ENCODE measurements around the gene TMTC2. TPM values are rescaled to one million over a fixed set of nuclear protein-coding genes. Genes with fewer than 3 reads are reported as not detected.

Gene TMTC2
- total RNA-seq, 2 experiments from 2014 or later: 5.1 to 6.0 TPM

DNA sequence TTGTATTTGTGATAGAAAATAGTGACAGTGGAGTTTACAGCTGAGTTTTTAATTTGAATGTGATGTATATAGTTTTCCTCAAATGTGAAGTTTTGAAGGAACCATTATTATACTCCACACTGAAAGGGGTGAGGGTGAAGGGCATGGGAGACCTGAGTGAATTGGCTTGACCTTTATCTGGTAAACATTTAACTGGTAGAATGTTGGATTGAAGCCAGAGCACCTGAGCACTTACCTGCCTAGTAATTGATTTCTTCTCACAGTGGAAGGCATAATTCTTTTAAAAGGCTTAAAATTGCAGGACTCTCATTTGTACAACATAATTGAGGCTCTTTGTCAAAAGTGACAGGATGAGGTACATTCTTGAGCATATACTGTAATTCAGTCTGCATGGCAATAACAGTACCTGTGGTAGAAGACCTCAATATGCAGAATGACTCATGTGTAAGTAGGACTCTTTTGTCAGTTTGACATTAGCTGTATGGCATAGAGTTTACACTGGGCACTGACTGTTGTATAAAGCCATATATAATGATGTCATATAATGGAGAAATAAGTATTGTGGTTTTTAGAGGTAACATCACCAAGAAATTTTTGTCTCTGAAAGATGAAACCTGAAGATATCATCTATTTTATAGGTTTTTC, 309.6 kb downstream of the TMTC2 start:
- no peak overlapping the region for H3K4me3 Mint-ChIP-seq
- no peak overlapping the region for H3K27ac Mint-ChIP-seq
- CTCF ChIA-PET: interaction anchor here (0.7 to 2.1 kb wide), 2 partner anchors 310 to 1914 kb away, joined by 3 to 5 read pairs; no protein-coding TSS in a partner anchor
- DNase-seq: no peak
- H3K4me1 Mint-ChIP-seq: no peaks in the 10 kb centered on the region
- POLR2A ChIA-PET: interaction anchor here (0.7 kb wide), 1 partner anchor 109 kb away, joined by 3 read pairs; no protein-coding TSS in a partner anchor
- peaks cover 1% of the 10 kb centered on the region for H3K27me3 Mint-ChIP-seq
- H3K36me3 Mint-ChIP-seq (ENCODE audit: low read depth): no peaks in the 10 kb centered on the region
- H3K9me3 Mint-ChIP-seq: no peaks in the 10 kb centered on the region

DNA sequence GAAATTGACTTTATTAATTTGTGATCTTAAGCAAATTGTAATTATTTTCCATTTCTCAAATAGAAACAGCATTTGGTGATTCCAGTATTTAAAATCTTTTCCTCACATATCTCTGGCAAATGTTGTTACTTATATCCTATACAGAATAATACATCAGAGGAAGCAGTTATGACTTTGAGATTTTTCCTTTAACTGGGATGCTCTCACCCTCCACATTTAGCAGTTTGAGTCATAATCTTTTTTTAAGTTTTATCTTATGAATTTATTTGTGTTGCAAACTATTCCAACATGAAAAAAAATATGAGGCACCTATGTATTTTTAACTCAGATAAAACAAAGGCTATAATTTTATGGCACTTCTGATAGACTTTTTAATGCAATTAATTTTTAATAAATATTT, 311.8 kb downstream of the TMTC2 start:
- ChIA-PET CTCF (no interaction called here), POLR2A (no interaction called here)
- H3K4me1 Mint-ChIP-seq: no peaks in the 10 kb centered on the region
- H3K4me3 Mint-ChIP-seq: no peak overlapping the region
- H3K36me3 Mint-ChIP-seq (ENCODE audit: low read depth): no peaks in the 10 kb centered on the region
- H3K9me3 Mint-ChIP-seq: no peaks in the 10 kb centered on the region
- no peak for DNase-seq
- H3K27me3 Mint-ChIP-seq: peaks cover 1% of the 10 kb centered on the region
- no peak overlapping the region for H3K27ac Mint-ChIP-seq

DNA sequence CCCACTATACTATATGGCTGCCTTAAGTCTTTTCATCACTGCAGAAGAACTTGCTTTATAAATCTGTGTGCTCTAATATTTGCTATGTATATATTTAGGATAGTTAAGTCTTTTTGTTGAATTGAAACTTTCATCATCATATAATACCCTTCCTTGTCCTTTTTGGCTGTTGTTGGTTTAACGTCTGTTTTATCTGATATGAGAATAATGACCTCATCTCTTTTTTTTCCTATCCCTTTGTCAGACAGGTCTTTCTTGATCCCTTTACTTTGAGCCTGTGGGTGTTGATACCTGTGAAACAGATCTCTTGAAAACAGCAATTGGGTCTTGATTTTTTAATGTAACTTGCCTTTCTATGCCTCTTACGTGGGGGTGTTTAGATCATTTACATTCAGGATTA, 316.3 kb downstream of the TMTC2 start:
- Mint-ChIP-seq H3K36me3 (ENCODE audit: low read depth) (no peaks in the 10 kb centered on the region), H3K9me3 (no peaks in the 10 kb centered on the region), H3K27me3 (no peaks in the 10 kb centered on the region), H3K27ac (no peak overlapping the region), H3K4me1 (no peaks in the 10 kb centered on the region), H3K4me3 (no peak overlapping the region)
- CTCF ChIA-PET: no interaction called here
- no peak for DNase-seq
- POLR2A ChIA-PET: no interaction called here

DNA sequence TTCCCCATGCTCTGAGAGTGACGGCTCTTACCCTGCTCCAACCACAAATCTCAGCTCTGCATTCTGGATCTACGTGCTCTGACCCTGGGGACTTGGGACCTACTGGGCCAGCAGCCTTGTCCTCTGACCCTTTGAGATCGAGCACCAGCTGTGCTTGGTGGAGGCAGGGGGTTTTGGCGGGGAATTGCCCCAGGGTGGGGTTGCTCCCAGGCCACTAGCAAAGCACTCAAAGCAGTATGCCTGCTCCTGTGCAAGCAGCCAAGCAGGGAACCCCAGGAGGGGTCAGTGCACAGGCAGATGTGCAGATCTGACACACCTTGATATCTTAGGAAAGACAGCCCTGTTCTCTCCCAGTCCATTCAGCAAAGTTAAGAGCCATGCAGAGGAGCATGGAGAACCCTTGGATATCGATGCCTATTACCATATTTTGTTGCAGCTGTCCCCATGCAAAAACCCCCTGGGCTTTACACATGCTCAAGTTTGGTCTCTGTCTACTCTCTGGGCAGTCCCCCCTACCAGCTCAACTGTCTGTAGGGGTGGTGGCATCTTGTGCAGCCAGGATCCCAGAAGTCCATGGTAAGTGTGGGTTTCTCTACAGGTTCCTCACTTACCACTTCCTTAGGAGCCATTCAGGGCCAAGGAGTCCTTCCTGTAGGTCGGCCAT, 319.0 kb downstream of the TMTC2 start:
- Mint-ChIP-seq H3K36me3 (ENCODE audit: low read depth) (peaks cover 10% of the 10 kb centered on the region), H3K27me3 (no peaks in the 10 kb centered on the region), H3K9me3 (peaks cover 14% of the 10 kb centered on the region), H3K27ac (no peak overlapping the region), H3K4me1 (peaks cover 4% of the 10 kb centered on the region), H3K4me3 (no peak overlapping the region)
- ChIA-PET CTCF (no interaction called here), POLR2A (no interaction called here)
- DNase-seq: no peak

DNA sequence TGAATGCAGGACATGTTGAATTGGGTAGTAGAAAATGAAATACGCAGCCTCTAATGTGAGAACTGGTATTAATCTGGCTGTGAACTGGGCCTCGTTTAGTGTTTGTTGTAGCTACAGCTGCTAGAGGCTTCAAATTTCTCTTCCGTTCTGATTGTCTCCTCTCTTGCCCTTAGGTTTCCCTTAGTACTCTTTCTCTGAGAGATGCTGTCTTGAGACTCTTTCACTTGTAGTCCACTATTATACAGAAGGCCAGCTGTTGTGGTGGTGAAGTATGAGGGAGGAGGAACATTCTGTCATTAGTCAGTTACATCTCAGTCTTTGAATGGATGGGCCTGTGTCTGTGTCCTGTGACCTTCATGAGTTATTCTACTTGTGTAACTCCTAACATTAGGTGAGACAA, 322.0 kb downstream of the TMTC2 start:
- H3K36me3 Mint-ChIP-seq (ENCODE audit: low read depth): peaks cover 10% of the 10 kb centered on the region
- no peaks in the 10 kb centered on the region for H3K27me3 Mint-ChIP-seq
- POLR2A ChIA-PET: no interaction called here

DNA sequence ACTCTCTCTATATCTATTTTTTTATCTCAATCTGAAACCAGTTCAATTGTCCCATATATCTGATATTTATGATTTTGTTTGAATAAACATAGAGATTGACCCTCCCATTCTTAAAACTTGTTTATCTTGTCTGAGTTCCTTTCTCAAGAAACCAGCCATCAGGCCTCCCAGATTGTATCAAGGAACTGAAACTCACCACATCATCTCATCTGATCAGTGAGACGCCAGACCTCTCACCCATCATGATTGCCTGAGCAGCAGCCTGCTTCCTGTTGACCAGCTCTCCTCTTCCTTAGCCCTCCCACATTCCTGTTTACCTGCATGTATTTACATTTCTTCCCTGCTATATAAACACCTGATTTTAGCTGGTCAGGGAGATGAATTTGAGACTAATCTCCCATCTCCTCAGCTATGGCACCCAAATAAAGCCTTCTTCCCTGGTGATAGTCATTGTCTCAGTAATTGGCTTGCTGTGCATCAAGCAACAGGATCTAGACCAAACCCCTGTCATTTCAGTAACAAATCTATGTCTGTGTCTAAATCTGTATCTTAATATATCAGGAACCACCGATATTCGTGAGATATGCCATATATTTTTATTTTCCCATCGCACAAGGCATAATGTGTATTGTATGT, 323.6 kb downstream of the TMTC2 start:
- Mint-ChIP-seq H3K27ac (no peak overlapping the region), H3K4me1 (peaks cover 4% of the 10 kb centered on the region), H3K27me3 (no peaks in the 10 kb centered on the region), H3K9me3 (peaks cover 20% of the 10 kb centered on the region), H3K4me3 (no peak overlapping the region), H3K36me3 (ENCODE audit: low read depth) (peaks cover 10% of the 10 kb centered on the region)
- ChIA-PET POLR2A (no interaction called here), CTCF (no interaction called here)
- no peak for DNase-seq

More for the DNA sequence above, 322.0 kb downstream of the TMTC2 start:
- Mint-ChIP-seq H3K9me3 (peaks cover 20% of the 10 kb centered on the region), H3K4me1 (peaks cover 4% of the 10 kb centered on the region), H3K4me3 (no peak overlapping the region), H3K27ac (no peak overlapping the region)
- DNase-seq: no peak
- CTCF ChIA-PET: no interaction called here

DNA sequence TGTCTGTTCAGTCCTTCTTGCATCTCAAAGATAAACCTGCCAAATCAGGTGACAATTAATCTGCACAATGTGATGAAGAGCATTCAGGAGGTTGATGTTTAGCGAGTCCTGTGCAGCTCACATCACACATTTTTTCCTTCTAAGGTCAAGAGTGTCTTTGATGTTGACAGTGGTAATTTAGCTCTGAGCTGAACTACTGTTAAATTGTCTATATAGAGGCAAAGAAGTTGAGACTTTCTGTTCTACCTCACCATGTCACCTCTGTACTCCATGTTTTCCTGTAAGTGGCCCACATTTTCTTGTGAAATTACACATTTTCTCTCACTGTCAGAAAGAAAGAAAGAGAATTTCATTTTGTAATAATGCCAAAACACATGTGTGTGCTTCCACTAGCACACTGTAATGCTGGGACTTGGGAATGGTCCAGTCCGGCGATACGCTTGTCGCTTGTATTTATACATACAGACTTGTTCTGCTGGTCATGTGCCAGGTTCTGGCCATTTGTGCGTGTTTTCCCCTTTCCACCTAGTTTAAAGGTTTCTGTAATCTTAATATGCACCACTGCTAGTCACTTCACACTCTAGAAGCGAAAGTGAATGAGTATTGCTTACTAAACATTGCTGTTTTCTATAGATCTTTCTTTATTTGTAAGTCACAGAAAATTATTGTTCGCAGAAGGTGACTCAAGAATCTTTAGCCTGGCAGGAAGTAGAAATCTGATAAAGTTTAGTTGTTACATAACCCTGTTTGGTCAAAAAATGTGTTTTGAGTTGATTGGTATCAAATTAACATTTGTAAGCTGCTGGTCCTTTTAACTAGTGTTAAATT, 328.9 kb downstream of the TMTC2 start:
- Mint-ChIP-seq H3K27me3 (no peaks in the 10 kb centered on the region), H3K36me3 (ENCODE audit: low read depth) (peaks cover 2% of the 10 kb centered on the region), H3K4me1 (peaks cover 3% of the 10 kb centered on the region), H3K4me3 (no peak overlapping the region), H3K27ac (no peak overlapping the region), H3K9me3 (peaks cover 6% of the 10 kb centered on the region)
- DNase-seq: no peak
- ChIA-PET CTCF (no interaction called here), POLR2A (no interaction called here)

DNA sequence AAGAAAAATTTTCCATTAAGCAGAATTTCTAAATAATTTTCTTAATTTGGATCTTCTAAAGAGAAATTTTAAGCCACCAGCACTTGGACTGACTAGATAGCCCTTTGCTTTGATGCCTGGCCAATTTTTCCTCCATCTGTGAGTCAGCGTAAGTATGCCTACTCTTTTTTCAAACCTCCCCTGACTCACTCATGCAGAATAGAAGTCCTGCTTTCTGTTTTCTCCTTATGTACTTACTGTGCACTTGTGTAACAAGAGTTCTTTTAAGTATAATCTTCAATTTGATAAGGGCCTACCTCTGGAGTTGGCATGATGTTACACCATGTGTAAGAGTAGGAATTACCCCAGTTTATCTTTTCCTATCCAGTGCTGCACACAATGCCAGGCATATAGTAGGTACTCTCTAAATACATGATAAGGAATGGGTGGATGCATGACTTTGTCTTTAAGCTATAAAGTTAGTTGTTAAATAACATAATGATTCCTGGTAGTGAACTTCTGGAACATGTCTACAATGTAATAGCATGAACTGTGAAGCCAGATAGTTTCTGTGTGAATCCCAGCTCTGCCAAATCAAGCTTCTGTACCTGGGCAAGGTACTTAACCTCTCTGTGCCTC, 329.6 kb downstream of the TMTC2 start:
- Mint-ChIP-seq H3K27ac (no peak overlapping the region), H3K36me3 (ENCODE audit: low read depth) (peaks cover 2% of the 10 kb centered on the region), H3K4me3 (no peak overlapping the region), H3K4me1 (peaks cover 3% of the 10 kb centered on the region), H3K27me3 (no peaks in the 10 kb centered on the region), H3K9me3 (peaks cover 3% of the 10 kb centered on the region)
- no peak for DNase-seq
- ChIA-PET CTCF (no interaction called here), POLR2A (no interaction called here)

DNA sequence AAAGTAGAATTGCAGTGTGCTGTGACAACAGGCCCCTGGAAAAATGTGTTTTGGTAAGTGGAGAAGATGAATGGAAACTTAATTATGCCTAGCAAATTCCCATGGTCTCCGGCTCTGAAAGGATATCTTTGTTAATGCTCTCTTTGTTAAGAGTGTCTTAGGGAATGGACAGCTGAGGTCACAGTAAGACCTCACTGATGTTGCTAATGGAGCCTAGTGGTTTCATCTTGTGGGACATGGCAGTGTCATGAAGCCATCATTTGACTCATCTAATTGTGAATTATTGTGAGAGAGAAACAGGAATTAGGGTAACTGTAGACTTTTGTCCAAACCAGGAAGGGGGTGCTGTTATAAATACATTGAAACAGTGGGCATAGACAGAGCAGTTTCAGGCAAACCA, 330.3 kb downstream of the TMTC2 start:
- Mint-ChIP-seq H3K4me3 (no peak overlapping the region), H3K27me3 (no peaks in the 10 kb centered on the region), H3K36me3 (ENCODE audit: low read depth) (peaks cover 2% of the 10 kb centered on the region), H3K9me3 (peaks cover 3% of the 10 kb centered on the region), H3K4me1 (peaks cover 3% of the 10 kb centered on the region), H3K27ac (no peak overlapping the region)
- CTCF ChIA-PET: no interaction called here
- no peak for DNase-seq
- POLR2A ChIA-PET: no interaction called here

DNA sequence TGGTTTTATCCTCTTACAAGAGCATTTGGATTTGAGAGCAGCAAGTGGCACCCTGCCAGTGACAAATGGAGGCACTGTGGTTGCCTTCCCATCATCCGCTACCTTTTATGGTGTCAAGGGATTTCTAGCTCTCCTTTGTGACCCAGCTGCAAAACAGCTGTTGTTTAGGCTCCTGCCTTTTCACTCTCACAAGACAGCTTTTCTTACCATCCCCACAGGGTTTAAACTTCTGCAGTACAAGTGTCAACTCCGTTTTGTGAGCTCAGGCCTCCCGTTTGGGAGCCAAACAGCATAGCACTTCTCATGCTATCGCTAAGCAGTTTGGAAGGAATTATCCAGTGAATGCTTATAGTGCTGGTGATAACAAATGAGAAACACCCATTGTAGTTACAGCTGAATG, 331.4 kb downstream of the TMTC2 start:
- Mint-ChIP-seq H3K36me3 (ENCODE audit: low read depth) (peaks cover 2% of the 10 kb centered on the region), H3K4me3 (no peak overlapping the region), H3K9me3 (peaks cover 3% of the 10 kb centered on the region), H3K4me1 (peaks cover 3% of the 10 kb centered on the region), H3K27ac (no peak overlapping the region), H3K27me3 (no peaks in the 10 kb centered on the region)
- POLR2A ChIA-PET: no interaction called here
- DNase-seq: no peak
- CTCF ChIA-PET: no interaction called here

DNA sequence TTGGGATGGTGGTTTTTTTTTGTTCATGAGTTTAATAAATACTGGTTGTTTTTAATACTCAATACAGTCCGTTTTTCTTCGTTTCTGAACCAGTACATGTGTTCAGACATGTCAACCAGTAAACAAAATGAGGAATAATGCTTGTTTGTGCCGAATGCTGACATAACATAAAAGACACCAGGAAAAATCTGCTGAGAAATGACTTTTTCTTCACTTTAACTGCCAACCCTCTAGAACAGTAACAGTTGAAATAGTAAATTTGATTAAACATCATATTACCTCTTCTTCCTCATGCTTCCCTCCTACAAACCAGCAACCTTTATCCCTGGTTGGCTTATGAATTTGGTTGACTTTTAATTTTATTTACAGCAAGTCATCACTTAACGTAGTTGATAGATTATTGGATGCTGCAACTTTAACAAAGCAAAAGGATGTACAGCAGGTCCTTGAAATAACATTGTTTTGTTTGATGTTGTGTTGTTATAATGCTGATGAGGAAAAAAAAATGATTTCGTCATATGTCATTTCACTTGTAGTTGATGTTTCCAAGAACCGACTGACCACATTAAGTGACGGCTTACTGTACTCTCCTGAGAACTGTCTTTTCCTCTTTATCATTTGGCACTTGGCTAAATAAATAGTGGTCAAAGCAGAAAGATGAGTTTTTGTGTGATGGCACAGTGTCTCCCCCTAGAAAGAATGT, 340.5 kb downstream of the TMTC2 start:
- H3K27me3 Mint-ChIP-seq: no peaks in the 10 kb centered on the region
- H3K4me1 Mint-ChIP-seq: peaks cover 5% of the 10 kb centered on the region
- no peaks in the 10 kb centered on the region for H3K36me3 Mint-ChIP-seq (ENCODE audit: low read depth)
- ChIA-PET CTCF (interaction anchor here (1.3 kb wide), 1 partner anchor 341 kb away, joined by 3 read pairs; no protein-coding TSS in a partner anchor), POLR2A (no interaction called here)
- H3K4me3 Mint-ChIP-seq: no peak overlapping the region
- DNase-seq: no peak
- no peak overlapping the region for H3K27ac Mint-ChIP-seq
- no peaks in the 10 kb centered on the region for H3K9me3 Mint-ChIP-seq

DNA sequence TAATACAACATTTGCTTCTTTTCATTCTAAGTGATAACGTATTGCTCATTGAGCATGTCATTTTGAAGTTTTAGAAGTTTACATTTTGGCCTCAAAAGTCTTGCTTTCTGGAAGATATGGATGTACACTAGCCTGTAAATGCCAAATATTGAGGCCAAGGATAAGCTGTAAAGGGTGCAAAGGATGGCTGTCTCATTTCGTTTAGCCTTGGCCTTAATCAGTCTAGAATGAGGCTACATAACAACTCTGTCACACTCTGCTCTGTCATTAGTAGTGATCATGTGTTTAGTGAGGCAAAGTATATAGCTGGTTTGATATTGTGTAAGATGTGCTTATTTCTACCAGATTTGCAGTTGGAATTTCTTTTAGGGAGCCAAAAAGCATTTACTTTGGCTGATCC, 344.5 kb downstream of the TMTC2 start:
- no peaks in the 10 kb centered on the region for H3K9me3 Mint-ChIP-seq
- H3K27ac Mint-ChIP-seq: no peak overlapping the region
- no peaks in the 10 kb centered on the region for H3K4me1 Mint-ChIP-seq
- no peaks in the 10 kb centered on the region for H3K36me3 Mint-ChIP-seq (ENCODE audit: low read depth)
- ChIA-PET CTCF (no interaction called here), POLR2A (no interaction called here)
- H3K27me3 Mint-ChIP-seq: no peaks in the 10 kb centered on the region
- no peak overlapping the region for H3K4me3 Mint-ChIP-seq
- DNase-seq: no peak

Data from activated CD4-positive, alpha-beta memory T cell treated with anti-CD3 and anti-CD28 coated beads, Interleukin-2, amount 10 ng/mL, durations not matched to agents 7 days and 5 days (primary cell).